ENCODE results near the gene ERAL1.
A peak's percentile ranks its signal among the peaks of the same experiment; 100 is the strongest.

ERAL1 gene

GRCh38 chr17:28900986-28901726, 46.3 kb downstream of the ERAL1 start:
- TF ChIP-seq CTCF (IDR thresholded peaks at IDR 0.05) = no peak

- no peak for TF ChIP-seq CTCF (IDR thresholded peaks at IDR 0.05)
Observed at GRCh38 chr17:28901866-28902818, 47.3 kb downstream of the ERAL1 start.

GRCh38 chr17:28902819-28903545, 48.2 kb downstream of the ERAL1 start, which contains the start of gene DHRS13:
Gene DHRS13 (minus strand): TSS chr17:28903079. CDS start chr17:28902944, 135 bp downstream.
- peak; percentile 100 for TF ChIP-seq CTCF (IDR thresholded peaks at IDR 0.05)

GRCh38 chr17:28904800-28905199, 50.0 kb downstream of the ERAL1 start:
- TF ChIP-seq CTCF (IDR thresholded peaks at IDR 0.05) = no peak

- TF ChIP-seq CTCF (IDR thresholded peaks at IDR 0.05) = no peak
Observed at GRCh38 chr17:28906276-28906675, 51.5 kb downstream of the ERAL1 start.

GRCh38 chr17:28906706-28907438, 52.1 kb downstream of the ERAL1 start:
- no peak for TF ChIP-seq CTCF (IDR thresholded peaks at IDR 0.05)
